ENCODE results near the gene ITM2C.

The ITM2C gene

DNA sequence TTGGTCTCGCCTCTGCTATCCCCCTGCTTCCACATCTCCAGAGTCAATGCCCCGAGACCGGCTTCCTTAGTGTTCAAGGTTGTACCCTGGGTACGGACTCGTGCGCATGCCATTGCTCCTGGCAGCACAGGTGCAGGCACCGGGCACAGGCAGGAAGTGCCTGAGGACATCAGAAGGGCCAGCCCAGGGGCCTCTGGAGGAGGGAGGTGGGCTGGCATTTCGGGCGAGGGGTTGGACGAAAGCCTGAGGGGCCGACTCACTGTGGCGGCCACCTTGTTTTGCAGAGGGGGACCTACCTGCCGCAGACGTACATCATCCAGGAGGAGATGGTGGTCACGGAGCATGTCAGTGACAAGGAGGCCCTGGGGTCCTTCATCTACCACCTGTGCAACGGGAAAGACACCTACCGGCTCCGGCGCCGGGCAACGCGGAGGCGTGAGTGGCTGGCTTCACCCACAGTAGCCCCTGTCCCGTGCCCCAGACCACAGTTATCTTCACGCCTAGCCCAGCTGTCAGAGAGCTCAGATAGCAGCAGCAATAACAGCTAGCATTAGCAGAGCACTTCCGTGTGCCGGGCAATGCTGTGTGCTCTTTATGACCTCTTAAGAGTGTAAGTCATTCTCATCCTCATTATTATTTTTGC is 12.5 kb downstream of the ITM2C start:
- H3K4me3 ChIP-seq (ENCODE audit: control insufficient read depth, low read depth, low read length) = no peak overlapping the region
- DNase-seq (ENCODE audit: low read depth) = no peak
- TF ChIP-seq, protein P1, sequence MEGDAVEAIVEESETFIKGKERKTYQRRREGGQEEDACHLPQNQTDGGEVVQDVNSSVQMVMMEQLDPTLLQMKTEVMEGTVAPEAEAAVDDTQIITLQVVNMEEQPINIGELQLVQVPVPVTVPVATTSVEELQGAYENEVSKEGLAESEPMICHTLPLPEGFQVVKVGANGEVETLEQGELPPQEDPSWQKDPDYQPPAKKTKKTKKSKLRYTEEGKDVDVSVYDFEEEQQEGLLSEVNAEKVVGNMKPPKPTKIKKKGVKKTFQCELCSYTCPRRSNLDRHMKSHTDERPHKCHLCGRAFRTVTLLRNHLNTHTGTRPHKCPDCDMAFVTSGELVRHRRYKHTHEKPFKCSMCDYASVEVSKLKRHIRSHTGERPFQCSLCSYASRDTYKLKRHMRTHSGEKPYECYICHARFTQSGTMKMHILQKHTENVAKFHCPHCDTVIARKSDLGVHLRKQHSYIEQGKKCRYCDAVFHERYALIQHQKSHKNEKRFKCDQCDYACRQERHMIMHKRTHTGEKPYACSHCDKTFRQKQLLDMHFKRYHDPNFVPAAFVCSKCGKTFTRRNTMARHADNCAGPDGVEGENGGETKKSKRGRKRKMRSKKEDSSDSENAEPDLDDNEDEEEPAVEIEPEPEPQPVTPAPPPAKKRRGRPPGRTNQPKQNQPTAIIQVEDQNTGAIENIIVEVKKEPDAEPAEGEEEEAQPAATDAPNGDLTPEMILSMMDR (conservative IDR thresholded peaks at IDR 0.05; ENCODE audit: control insufficient read depth, insufficient read depth, low read depth, low read length) = no peak

DNA sequence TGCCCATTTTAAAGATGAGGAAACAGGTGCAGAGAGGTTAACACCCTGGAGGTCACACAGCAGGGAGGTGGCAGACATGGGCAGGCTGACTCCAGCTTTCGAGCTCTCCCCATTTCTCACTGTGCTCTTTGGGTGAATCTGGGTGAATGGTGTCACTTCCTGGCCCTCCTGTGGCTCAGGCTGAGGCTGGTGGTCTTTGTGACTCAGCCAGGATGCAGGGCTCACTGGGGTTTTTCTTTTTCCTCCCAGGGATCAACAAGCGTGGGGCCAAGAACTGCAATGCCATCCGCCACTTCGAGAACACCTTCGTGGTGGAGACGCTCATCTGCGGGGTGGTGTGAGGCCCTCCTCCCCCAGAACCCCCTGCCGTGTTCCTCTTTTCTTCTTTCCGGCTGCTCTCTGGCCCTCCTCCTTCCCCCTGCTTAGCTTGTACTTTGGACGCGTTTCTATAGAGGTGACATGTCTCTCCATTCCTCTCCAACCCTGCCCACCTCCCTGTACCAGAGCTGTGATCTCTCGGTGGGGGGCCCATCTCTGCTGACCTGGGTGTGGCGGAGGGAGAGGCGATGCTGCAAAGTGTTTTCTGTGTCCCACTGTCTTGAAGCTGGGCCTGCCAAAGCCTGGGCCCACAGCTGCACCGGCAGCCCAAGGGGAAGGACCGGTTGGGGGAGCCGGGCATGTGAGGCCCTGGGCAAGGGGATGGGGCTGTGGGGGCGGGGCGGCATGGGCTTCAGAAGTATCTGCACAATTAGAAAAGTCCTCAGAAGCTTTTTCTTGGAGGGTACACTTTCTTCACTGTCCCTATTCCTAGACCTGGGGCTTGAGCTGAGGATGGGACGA is 13.2 kb downstream of the ITM2C start:
- no peak for DNase-seq (ENCODE audit: low read depth)
- TF ChIP-seq, protein P1 (conservative IDR thresholded peaks at IDR 0.05; ENCODE audit: control insufficient read depth, insufficient read depth, low read depth, low read length) = no peak

DNA sequence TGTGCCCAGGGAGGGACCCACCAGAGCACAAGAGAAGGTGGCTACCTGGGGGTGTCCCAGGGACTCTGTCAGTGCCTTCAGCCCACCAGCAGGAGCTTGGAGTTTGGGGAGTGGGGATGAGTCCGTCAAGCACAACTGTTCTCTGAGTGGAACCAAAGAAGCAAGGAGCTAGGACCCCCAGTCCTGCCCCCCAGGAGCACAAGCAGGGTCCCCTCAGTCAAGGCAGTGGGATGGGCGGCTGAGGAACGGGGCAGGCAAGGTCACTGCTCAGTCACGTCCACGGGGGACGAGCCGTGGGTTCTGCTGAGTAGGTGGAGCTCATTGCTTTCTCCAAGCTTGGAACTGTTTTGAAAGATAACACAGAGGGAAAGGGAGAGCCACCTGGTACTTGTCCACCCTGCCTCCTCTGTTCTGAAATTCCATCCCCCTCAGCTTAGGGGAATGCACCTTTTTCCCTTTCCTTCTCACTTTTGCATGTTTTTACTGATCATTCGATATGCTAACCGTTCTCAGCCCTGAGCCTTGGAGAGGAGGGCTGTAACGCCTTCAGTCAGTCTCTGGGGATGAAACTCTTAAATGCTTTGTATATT is 14.0 kb downstream of the ITM2C start:
- TF ChIP-seq, protein P1 (conservative IDR thresholded peaks at IDR 0.05; ENCODE audit: control insufficient read depth, insufficient read depth, low read depth, low read length) = no peak
- no peak for DNase-seq (ENCODE audit: low read depth)
- H3K4me3 ChIP-seq (ENCODE audit: control insufficient read depth, low read depth, low read length) = no peak overlapping the region

More for the DNA sequence above, 13.2 kb downstream of the ITM2C start:
- H3K4me3 ChIP-seq (ENCODE audit: control insufficient read depth, low read depth, low read length) = no peak overlapping the region

DNA sequence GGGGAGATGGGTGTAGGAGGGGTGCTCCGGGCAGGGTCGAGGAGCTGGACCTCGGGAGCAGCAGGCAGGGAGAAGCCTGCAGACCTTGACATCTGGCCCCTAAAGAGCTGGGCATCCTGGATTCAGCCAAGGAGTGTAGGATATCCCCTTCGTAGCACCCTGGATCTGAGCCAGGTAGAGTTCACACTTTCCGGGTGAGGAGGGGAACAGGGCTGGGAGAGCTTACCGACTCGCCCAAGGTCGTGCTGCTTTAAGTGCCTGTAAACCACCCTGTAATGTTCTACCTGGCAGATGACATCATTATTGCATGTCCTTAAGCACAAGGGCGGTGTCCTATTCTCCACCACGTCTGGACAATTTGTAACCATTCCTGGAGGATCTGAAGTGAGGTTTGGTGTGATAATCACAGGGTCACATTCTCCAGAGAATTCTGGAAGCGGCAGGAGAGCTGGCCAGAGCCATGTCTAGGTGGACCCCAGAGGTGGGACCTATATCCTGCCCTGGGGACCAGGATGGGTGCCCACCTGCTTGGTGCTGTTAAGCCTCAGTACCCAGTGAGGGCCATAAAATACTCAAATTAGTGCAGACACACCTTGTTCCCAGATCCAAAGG is 14.6 kb downstream of the ITM2C start:
- DNase-seq (ENCODE audit: low read depth) = no peak
- TF ChIP-seq, protein P1 (conservative IDR thresholded peaks at IDR 0.05; ENCODE audit: control insufficient read depth, insufficient read depth, low read depth, low read length) = no peak
- H3K4me3 ChIP-seq (ENCODE audit: control insufficient read depth, low read depth, low read length) = no peak overlapping the region

GRCh38 chr2:230879891-230880290 is 15.1 kb downstream of the ITM2C start:
- H3K4me3 ChIP-seq (ENCODE audit: control insufficient read depth, low read depth, low read length) = no peak overlapping the region
- DNase-seq (ENCODE audit: low read depth) = no peak
- TF ChIP-seq, protein P1 (conservative IDR thresholded peaks at IDR 0.05; ENCODE audit: control insufficient read depth, insufficient read depth, low read depth, low read length) = no peak

DNA sequence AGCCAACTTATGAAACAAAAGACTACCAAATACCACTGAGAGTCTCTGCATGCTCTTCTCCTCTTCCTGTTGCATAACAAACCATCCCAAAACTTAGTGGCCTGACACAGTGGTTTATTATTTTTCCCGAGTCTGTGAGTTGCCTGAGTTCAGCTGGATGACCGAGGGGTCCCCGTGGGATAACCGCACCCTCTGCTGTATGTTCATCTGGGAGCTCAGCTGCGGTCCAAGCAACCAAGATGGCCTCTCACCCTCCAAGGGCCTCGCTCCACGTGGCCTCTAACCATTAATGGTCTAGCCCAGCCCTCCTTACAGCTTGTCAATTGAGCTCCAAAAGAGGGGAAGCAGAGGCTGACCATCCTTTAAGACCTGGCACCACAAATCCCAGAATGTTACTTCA is 17.1 kb downstream of the ITM2C start:
- TF ChIP-seq, protein P1 (conservative IDR thresholded peaks at IDR 0.05; ENCODE audit: control insufficient read depth, insufficient read depth, low read depth, low read length) = no peak
- DNase-seq (ENCODE audit: low read depth) = no peak
- no peak overlapping the region for H3K4me3 ChIP-seq (ENCODE audit: control insufficient read depth, low read depth, low read length)

Data from fibroblast of mammary gland (primary cell).